ENCODE results near the gene ACP4.

ACP4 gene

GRCh38 chr19:50792272-50793250, 2.3 kb downstream of the ACP4 start:
- H3K4me3 ChIP-seq (ENCODE audit: low read depth, low read length): no peak overlapping the region
- TF ChIP-seq CTCF (IDR thresholded peaks at IDR 0.05; ENCODE audit: low read depth, low read length): no peak

GRCh38 chr19:50793558-50794065, 3.4 kb downstream of the ACP4 start:
- no peak overlapping the region for H3K4me3 ChIP-seq (ENCODE audit: low read depth, low read length)
- TF ChIP-seq CTCF (IDR thresholded peaks at IDR 0.05; ENCODE audit: low read depth, low read length): no peak

GRCh38 chr19:50794074-50794875, 4.1 kb downstream of the ACP4 start:
- no peak for TF ChIP-seq CTCF (IDR thresholded peaks at IDR 0.05; ENCODE audit: low read depth, low read length)
- H3K4me3 ChIP-seq (ENCODE audit: low read depth, low read length): no peak overlapping the region

DNA sequence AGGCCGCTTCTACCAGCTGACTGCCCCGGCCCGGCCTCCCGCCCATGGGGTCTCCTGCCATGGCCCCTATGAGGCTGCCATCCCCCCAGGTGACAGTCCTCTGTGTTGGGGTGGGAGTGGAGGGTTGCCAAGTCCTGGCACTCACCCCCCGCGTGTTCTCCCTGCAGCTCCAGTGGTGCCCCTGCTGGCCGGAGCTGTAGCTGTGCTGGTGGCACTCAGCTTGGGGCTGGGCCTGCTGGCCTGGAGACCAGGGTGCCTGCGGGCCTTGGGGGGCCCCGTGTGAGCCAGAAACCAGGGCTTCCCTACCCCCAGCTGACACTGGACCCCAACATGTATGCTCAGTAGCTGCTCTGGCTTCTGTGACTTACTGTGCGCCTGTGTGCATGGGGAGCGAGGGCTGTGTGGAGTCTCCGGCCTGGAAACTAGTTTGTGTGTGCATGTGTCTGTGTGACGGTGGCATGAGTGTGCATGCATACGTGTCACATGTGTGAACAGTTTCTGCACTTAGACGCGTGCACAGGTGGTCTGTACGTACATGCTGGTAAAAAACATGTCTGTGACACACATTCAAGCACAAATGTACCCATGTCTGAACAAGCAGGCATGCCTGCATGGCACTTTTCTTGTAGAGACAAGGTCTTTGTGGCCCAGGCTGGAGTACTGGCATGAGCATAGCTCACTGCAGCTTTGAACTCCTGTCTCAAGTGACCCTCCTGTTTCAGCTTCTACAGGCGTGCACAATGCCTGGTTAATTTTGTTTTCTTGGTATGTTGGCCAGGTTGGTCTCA, 4.9 kb downstream of the ACP4 start:
- no peak for TF ChIP-seq CTCF (IDR thresholded peaks at IDR 0.05; ENCODE audit: low read depth, low read length)
- H3K4me3 ChIP-seq (ENCODE audit: low read depth, low read length): no peak overlapping the region

DNA sequence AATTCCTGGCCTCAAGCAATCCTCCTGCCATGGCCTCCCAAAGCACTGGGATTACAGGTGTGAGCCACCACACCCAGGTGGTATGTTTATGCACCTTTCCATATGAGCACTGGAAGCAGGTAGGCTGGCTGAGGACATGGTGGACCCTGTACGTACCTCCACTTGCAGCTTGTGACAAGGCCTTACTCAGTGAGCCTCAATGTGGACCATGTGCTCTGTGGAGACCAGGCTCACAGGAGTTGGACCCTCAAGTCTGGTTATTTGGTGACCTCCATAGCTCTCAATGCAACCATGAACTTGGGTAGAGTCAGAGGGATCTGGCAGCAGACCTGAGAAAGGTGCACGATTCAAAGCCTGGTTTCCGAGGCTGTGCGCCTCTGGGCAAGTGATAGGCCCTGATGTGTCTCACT, 5.5 kb downstream of the ACP4 start:
- no peak for TF ChIP-seq CTCF (IDR thresholded peaks at IDR 0.05; ENCODE audit: low read depth, low read length)
- H3K4me3 ChIP-seq (ENCODE audit: low read depth, low read length): no peak overlapping the region

GRCh38 chr19:50796128-50796633, 6.0 kb downstream of the ACP4 start:
- TF ChIP-seq CTCF (IDR thresholded peaks at IDR 0.05; ENCODE audit: low read depth, low read length): no peak
- H3K4me3 ChIP-seq (ENCODE audit: low read depth, low read length): no peak overlapping the region

All from WI38 (cell line).